ENCODE data around the gene ABHD17C. TPM values are rescaled to one million over a fixed set of nuclear protein-coding genes. Genes with fewer than 3 reads are reported as not detected.

Gene ABHD17C
- total and polyA plus RNA-seq, 12 donors = 1.9 to 9.9 (median 5.3) TPM

DNA sequence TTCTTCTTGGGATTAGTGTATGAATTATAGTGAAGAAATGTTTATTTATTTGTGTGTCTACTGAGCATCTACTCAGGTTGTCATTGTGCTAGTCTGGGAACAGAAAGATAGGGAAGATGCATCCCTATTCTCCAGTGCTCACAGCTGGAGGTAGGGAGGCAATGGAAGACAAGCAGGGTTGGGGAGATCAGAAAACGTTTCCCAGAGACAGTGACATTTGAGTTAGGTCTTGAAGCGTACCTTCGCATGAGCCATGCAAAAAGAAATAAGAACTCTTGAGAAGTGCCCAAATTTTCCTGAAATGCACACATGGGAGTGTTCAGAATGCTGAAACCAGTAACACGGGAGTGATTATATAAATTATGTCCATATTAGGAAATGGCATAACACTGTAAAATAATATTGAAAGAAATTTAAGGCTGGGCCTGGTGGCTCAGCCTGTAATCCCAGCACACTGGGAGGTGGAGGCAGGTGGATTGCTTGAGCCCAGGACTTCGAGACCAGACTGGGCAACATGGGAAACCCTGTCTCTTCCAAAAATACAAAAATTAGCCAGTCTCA is 78.8 kb downstream of the ABHD17C start:
- Histone ChIP-seq H3K9me3 (replicated peaks in 1 of 3) (no peaks in the 10 kb centered on the region), H3K36me3 (replicated peaks in 1 of 2) (no peaks in the 10 kb centered on the region), H3K4me1 (replicated peaks in 1 of 2) (peaks cover 0 to 4% of the 10 kb centered on the region in 2 donors), H3K27ac (no peak overlapping the region), H3K4me3 (no peak overlapping the region), H3K27me3 (no peaks in the 10 kb centered on the region)
- intact Hi-C loops (cut with DNase I) = loop anchor here in 1 of 2 donors (10.0 kb wide), 2 partner anchors 201 to 319 kb away; no protein-coding TSS in a partner anchor
- TF ChIP-seq, protein P1, sequence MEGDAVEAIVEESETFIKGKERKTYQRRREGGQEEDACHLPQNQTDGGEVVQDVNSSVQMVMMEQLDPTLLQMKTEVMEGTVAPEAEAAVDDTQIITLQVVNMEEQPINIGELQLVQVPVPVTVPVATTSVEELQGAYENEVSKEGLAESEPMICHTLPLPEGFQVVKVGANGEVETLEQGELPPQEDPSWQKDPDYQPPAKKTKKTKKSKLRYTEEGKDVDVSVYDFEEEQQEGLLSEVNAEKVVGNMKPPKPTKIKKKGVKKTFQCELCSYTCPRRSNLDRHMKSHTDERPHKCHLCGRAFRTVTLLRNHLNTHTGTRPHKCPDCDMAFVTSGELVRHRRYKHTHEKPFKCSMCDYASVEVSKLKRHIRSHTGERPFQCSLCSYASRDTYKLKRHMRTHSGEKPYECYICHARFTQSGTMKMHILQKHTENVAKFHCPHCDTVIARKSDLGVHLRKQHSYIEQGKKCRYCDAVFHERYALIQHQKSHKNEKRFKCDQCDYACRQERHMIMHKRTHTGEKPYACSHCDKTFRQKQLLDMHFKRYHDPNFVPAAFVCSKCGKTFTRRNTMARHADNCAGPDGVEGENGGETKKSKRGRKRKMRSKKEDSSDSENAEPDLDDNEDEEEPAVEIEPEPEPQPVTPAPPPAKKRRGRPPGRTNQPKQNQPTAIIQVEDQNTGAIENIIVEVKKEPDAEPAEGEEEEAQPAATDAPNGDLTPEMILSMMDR (IDR thresholded peaks at IDR 0.05) = no peak
- no peak for TF ChIP-seq POLR2A (IDR thresholded peaks at IDR 0.05)
- WGBS, 4 donors = 73 to 79% (median 75%) methylated on average over 5 of the region's 5 CpGs
- no peak for DNase-seq

DNA sequence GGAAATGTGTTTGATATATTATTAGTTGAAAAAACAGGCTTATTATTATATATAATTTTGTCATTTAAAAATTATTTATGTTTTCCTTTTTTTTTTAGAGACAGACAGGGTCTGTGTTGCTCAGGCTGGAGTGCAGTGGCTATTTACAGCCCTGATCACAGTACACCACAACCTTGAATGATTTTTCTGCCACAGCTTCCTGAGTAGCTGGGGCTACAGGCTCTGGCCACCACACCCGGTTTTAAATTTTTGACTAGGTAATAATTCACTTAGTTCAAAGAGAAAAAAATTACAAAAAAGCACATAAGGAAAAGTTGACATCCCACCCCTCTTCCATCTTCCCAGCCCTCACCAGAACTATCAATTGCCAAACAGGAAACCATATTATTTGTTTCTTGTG is 79.4 kb downstream of the ABHD17C start:
- peaks cover 0 to 10% of the 10 kb centered on the region in 2 donors for H3K4me1 ChIP-seq (replicated peaks in 1 of 2)
- H3K36me3 ChIP-seq (replicated peaks in 1 of 2) = no peaks in the 10 kb centered on the region
- peaks cover 4% of the 10 kb centered on the region for H3K27me3 ChIP-seq
- no peak overlapping the region for H3K4me3 ChIP-seq
- no peak for DNase-seq
- WGBS, 4 donors = 19 to 30% (median 22%) methylated on average over 1 of the region's 1 CpG
- no peak overlapping the region for H3K27ac ChIP-seq
- intact Hi-C loops (cut with DNase I) = loop anchor here in 1 of 2 donors (10.0 kb wide), 2 partner anchors 200 to 320 kb away; no protein-coding TSS in a partner anchor
- no peaks in the 10 kb centered on the region for H3K9me3 ChIP-seq (replicated peaks in 1 of 3)
- TF ChIP-seq POLR2A (IDR thresholded peaks at IDR 0.05) = no peak
- TF ChIP-seq, protein P1 (IDR thresholded peaks at IDR 0.05) = no peak

DNA sequence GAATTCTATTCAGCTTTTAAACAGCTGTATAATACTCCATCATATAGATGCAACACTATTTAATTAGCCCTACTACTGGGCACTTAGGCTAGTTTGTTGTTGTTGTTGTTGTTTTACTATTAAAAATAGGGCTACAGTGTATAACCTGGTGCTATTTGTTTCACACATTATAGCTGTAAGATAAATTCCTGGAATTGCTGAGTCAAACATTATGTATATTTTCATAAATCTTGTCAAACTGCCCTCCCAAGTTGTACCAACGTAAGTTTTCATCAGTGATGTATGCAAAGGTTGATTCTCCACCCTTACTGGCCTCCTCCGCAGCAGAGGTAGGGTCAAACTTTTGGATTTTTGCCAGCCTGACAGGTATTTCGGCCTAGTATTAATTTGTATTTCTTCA is 80.2 kb downstream of the ABHD17C start:
- Histone ChIP-seq H3K4me3 (no peak overlapping the region), H3K4me1 (replicated peaks in 1 of 2) (peaks cover 5 to 19% of the 10 kb centered on the region in 2 donors), H3K27ac (no peak overlapping the region), H3K27me3 (peaks cover 13% of the 10 kb centered on the region), H3K36me3 (replicated peaks in 1 of 2) (no peaks in the 10 kb centered on the region), H3K9me3 (replicated peaks in 1 of 3) (no peaks in the 10 kb centered on the region)
- intact Hi-C loops (cut with DNase I) = loop anchor here (5.0 to 10.0 kb wide), 5 partner anchors 113 to 321 kb away; no protein-coding TSS in a partner anchor
- WGBS, 4 donors = 86 to 94% (median 92%) methylated on average over 3 of the region's 3 CpGs
- TF ChIP-seq, protein P1 (IDR thresholded peaks at IDR 0.05) = no peak
- TF ChIP-seq POLR2A (IDR thresholded peaks at IDR 0.05) = no peak
- DNase-seq = no peak

DNA sequence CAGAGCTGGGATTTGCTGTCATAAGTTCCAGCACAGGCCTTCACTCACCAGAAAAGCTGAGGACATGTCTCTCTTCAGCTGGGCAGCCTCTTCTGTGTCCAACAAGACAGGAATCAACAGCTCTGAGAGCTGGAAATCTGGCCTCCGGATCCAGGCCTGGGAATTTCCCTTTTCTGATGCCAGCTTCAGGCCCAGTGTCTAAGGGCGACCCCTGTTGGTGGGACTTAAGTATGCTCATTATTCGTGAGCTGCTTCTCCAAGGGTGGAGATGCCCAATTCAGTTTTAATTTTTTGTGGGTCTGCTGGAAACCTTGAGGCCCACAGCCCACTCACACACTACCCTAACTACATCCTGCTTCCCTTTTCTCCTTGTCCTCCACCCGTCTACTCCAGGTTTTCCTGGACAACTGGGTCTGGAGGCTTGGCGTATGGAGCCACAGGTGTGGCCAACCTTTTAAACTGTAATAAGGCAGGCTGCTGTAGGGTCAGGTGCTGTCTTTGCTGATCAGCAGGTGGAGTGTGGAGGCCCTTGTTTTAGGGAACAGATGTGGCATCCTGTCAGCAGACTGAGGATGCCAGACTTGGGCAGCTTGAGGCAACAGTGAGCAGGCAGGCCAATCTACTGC is 81.4 kb downstream of the ABHD17C start:
- Histone ChIP-seq H3K9me3 (replicated peaks in 1 of 3) (no peaks in the 10 kb centered on the region), H3K36me3 (replicated peaks in 1 of 2) (no peaks in the 10 kb centered on the region), H3K27me3 (peaks cover 21% of the 10 kb centered on the region), H3K4me1 (replicated peaks in 1 of 2) (peaks cover 5 to 20% of the 10 kb centered on the region in 2 donors), H3K4me3 (no peak overlapping the region), H3K27ac (no peak overlapping the region)
- peak; percentile 73 to 90 (median 77) for DNase-seq
- intact Hi-C loops (cut with DNase I) = loop anchor here (5.0 to 10.0 kb wide), 5 partner anchors 114 to 322 kb away; no protein-coding TSS in a partner anchor
- TF ChIP-seq POLR2A (IDR thresholded peaks at IDR 0.05) = no peak
- TF ChIP-seq, protein P1 (IDR thresholded peaks at IDR 0.05) = peak; percentile 74 to 85 (median 80)
- 23 to 33% (median 29%) methylated on average over 5 of the region's 5 CpGs for WGBS, 4 donors

Measured in adrenal gland (tissue), 12 donors.